GM18867 (cell line): ENCODE results near the gene ACTRT2.

Source experiments
- ATAC-seq: cut with Tn5 transposase; IDR thresholded peaks from one replicate; pipeline ENCODE4 v1.9.1; 2021; ENCODE audit warnings: mild to moderate bottlenecking, moderate library complexity; ENCODE audit not compliant: unreplicated experiment

Gene ACTRT2

GRCh38 chr1:2983319-2983705 lies 38.0 kb upstream of the ACTRT2 start:
- no peak for ATAC-seq

DNA sequence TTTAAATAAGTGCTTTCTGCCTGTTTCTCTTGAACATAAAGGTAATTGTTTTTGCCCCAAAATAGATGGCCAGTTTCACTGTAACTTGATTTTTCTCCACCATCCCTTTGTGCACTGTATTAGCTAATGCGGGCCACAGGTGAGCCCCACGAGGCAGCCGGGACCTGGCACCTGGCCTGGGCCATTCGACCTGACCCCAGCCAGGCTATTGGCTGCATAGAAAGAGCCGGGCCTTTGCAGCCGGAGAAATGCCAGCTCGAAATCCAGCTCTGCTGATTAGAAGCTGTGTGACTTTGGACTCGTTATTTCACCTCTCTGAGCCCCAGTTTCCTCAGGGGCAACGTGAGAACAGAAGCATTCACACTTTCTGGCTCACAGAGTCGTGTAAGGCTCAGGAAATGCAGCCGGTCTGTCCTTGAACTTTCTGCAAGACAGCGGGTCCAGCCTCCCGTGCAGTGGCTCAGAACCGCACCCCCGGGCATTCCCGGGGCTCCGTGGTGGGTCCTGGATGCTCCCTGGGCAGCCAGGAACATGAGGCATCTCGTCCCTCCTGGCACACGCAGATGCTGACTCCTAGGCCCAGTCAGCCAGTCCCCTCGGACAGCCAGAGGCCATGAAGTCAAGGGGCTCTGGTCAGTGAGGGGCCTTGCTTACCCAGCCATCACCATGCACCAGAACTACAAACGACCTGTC lies 37.4 kb upstream of the ACTRT2 start:
- ATAC-seq, result no peak

GRCh38 chr1:2984399-2985061 lies 36.7 kb upstream of the ACTRT2 start:
- no peak for ATAC-seq

GRCh38 chr1:2985067-2985561 lies 36.2 kb upstream of the ACTRT2 start:
- ATAC-seq, result no peak

DNA sequence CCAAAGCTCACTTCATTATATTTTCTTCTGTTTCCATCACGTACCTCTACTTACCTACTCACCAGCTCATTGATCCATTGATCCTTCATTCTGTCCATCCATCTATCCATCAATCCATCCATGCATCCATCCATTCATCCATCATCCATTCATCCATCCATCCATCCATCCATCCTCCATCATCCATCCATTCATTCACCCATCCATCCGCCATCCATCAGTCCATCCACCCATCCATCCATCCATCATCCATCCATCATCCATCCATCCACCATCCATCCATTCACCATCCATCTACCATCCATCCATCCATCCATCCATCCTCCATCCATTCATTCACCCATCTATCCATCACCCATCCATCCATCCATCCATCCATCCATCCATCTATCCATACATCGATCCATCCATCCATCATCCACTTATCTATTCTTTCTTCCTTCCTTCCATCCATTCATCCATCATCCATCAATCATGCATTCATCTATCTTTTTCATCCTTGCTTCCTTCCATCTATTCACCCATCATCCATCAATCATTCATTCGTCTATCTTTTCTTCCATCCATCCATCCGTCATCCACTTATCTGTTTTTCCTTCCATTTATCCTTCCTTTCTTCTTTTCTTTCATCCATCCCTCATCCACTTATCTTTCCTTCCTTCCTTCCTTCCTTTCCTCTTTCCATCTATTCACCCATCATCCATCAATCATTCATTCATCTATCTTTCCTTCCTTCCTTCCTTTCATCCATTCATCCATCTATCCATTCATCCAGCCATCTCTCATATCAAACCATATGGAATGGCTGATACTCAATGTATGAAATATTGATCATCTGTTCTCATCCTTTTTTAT lies 35.3 kb upstream of the ACTRT2 start:
- ATAC-seq, result no peak

DNA sequence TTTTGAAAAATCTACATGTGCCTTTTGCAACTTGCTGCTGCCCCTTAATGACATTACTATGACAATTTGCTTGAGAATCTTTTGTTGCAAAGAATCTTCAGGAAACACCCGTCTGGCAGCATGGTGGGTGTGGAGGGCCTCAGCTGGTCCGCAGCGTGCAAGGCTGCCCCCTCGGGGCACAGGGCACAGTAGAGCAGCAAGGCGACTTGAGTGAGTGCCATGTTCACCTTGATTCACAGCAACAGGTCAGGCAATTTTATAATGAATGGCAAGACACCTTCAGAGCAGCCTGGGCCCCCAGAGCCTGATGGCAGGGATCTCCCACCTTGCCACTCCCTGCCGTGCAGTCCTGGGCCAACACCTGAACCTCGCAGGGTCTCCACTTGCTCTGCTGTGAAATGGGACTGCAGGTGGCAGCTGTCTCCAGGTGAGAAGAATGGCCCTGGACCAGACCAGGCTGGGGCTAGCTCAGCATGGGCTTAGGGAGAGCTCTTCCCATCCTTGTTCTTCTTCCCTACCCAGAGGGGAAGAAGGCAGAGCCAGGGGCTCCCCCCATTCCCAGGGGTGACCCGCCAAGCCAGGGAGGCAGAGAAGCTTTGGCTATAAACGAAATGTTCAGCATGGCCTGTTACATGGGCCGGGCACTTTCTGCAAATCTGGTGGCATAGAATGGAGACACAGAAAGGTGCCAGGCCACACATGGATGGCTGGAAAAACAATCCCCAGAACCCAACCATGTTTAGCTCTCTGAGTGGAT lies 34.5 kb upstream of the ACTRT2 start:
- no peak for ATAC-seq

GRCh38 chr1:2987773-2988172 lies 33.5 kb upstream of the ACTRT2 start:
- no peak for ATAC-seq

DNA sequence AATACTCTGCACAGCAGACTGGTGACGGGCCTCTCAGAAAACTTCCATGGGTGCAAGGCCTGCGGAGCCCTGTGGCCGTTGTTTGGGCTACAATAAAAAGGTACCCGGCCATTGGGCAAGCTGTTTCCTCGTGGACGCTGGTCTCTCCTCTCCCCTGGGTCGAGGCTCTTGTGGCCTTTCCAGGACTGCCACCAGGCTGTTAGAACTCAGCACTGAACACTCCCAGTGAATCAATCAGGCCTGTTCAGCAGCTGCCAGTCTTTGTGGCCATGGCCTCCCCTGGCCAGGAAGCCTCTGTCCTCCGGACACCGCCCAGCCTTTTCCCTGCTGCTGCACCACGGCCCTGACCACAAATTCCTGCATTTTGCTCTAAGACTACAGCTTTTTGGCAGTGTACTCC lies 33.0 kb upstream of the ACTRT2 start:
- no peak for ATAC-seq

- ATAC-seq, result no peak
Measured at GRCh38 chr1:2989185-2989584, 32.1 kb upstream of the ACTRT2 start.

DNA sequence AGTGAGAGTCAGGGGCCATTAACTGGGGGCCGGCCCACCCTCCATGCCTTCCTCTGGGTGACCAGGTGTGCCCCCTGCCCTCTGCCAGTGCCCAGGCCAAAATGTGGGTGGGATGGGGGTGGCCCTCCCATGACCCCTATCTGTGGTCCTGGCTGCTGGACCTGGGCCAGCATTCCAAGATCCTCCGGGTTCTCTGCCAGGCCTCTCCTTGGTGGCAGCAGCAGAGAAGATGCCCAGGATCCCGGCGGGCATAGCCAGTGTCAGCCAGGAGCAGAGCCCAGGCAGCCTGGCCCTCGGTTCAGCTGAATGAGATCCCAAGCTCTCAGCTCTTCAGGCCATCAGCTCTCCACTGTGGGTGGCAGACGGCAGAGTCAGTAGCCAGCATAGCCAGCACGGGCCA lies 31.3 kb upstream of the ACTRT2 start:
- ATAC-seq, result no peak

- ATAC-seq, result no peak
Measured at GRCh38 chr1:2990376-2991115, 30.7 kb upstream of the ACTRT2 start.

DNA sequence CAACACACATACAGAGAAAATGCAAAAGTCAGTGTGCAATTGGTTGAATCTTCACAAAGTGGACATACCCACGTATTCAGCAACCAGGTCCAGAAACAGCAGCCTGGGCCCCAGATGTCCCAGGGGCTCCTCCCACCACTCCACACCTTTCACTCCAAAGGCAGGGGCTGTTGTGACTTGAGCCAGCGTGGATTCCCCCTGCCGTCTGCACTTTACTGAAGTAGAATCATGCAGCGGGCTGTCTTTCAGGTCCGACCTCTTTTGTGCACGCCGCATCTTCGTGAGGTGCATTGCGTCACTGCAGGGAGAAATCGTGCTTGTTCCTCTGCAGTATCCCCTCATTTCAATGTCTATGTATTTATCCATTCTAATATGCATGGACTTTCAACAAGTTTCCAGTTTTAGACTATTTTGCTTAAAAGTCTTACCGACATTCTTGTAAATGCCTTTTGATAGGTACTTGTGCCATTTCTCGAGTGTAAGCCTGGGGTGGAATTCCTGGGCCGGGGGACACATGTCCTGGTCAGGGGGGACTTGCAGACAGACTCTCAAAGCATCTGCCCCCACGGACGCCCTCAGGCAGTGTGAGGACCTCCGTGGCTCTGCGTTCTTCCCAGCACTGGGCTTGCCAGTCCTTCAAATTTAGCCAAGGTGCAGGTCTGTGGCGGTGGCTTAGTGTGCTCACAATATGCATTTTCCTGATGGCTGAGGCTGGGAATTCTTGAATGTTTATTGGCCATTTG lies 29.3 kb upstream of the ACTRT2 start:
- ATAC-seq, result no peak

DNA sequence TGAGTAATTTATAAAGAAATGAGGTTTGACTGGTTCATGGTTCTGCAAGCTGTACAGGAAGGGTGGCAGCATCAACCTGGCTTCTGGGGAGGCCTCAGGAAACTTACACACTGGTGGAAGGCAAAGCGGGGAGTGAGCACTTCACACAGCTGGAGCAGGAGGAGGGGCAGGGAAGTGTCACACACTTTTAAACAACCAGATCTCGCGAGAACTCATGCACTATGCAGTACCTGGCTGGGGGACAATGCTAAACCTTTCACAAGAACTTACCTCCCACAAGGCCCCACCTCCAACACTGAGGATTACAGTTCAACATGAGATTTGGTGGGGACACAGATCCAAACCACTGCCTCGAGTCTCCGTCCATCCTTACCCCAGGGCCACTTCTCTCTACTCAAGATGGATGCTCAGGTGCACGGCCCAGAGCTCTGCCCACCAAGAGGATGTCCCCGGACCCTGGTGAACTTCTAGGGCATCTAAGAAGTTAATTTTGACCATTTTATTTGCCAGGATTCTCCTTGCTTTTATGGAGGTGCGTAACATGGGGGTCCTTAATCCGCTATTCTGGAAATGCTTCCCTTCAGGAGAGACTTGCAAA lies 22.7 kb upstream of the ACTRT2 start:
- ATAC-seq, result no peak

DNA sequence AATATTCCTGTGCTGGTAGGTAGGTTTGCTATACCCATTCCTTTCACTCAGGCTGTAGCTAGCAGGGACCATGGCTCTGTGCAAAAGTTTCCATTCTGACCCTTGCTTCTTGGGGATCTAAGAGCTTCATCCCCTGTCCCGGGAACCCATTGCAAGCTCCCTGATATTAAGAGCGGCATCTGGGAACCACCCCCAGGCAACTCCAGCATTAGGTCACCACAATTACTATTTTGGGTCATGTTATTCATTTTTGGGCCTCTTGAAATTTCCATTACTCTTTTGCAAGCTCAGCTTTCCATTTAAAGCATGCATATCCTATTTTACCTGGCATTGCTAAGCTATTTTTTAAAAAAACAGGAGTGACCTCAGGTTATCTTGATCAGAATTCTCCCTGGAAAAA lies 22.1 kb upstream of the ACTRT2 start:
- ATAC-seq, result no peak

DNA sequence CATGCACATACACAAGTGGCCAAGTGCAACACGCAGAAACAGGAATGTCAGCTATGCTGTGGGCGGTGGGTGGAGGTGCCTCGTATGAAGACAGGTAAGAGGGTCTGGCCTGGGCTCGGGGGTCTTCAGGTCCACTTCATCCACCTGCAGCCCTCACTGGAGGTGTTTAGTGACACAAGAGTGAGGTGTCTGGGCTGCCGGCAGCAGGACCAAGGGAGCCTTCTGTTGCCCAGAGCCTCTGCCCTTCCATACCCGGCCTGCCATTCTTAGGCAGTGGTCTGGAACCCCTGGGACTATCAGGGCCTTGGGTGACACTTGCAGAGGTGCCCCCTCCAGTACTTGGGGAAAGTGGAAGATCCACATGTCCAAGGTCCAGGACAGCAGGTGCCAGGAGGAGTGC lies 21.7 kb upstream of the ACTRT2 start:
- no peak for ATAC-seq

- no peak for ATAC-seq
Measured at GRCh38 chr1:3000214-3000613, 21.1 kb upstream of the ACTRT2 start.

DNA sequence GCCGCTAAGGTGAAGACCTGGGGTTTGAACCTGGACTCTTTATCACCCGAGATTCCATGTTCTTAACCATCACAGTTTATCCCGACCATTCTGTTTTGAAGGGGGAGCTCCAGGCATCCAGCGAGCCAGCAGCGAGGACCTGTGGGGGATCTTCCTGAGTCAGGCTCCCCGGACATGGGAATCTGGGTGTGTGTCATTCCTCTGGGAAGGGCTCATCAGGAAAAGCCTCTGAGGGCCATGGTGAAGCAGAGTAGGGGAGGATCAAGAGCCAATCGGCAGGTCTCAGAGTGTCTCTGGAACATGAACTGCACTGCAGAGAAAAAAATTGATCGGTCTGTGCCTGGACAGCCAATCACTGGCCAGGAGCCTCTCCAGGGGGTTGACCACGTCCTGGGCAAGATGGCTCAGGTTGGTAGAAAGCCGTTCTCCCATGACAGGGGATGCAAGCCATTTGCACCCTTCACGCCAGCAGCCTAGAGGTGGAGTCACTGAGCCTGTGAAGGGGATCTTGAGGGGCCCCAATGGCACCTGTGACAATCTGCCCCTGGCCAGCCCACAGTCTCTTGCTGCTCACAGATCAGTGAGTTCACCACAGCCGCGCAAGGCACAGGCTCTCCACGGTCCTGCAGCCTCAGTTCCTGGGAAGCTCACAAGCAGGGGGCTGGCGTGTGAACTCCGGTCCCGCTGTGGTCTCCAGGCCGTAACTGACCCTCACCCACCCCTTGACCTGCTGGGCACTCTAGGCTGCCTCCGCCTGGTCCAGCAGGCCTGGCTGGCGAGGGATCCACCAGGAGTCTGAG lies 20.4 kb upstream of the ACTRT2 start:
- no peak for ATAC-seq
